ENCODE results near the gene TACC3.

The TACC3 gene

DNA sequence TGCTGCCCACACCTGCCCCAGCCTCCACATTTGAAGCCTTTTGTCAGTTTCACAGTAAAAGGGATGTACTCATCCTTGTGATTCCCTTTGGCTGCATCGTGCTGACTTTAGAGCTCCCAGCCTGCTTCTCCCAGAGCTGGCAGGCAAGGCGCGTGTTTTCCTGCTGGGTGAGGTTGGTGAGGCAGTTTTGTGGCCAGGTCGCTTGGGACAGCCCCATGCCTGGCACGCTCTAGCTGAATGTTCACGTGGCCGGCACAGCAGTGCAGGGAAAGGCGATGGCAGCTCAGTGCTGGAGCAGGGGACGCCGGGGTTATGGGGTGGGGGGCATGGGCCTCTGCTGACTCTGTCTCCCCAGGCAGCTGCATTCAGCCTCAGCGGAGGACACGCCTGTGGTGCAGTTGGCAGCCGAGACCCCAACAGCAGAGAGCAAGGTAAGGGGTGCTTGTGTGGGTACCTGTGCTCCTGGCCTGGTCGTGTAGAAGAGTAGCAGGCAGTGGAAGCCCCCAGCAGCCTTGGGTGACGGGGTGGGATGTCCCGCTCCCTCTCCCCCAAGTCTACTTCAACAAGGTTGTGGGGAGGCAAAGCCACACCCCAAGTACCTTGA lies 9.3 kb downstream of the TACC3 start:
- Histone ChIP-seq H3K27me3 (replicated peaks in 2 of 5; ENCODE audit: control insufficient read depth in 4 of 5, insufficient read depth in 5 of 5, low read length in 4 of 5) (no peaks in the 10 kb centered on the region), H3K36me3 (ENCODE audit: control insufficient read depth in 4 of 4, insufficient read depth in 4 of 4, low read length in 3 of 4) (peaks cover 24 to 85% (median 63%) of the 10 kb centered on the region in 4 experiments), H3K27ac (ENCODE audit: insufficient read depth in 1 of 2, low read depth in 1 of 2, low read length in 2 of 2, poor library complexity in 1 of 2, severe bottlenecking in 2 of 2) (no peak overlapping the region), H3K4me3 (ENCODE audit: control insufficient read depth in 1 of 7, extremely low read depth in 1 of 7, insufficient read depth in 4 of 7, low read depth in 2 of 7, low read length in 6 of 7) (no peak overlapping the region), H3K4me1 (ENCODE audit: control extremely low read depth in 1 of 4, control insufficient read depth in 4 of 4, insufficient read depth in 4 of 4, low read length in 3 of 4) (peaks cover 5 to 42% (median 36%) of the 10 kb centered on the region in 4 experiments), H3K9me3 (ENCODE audit: control extremely low read depth in 1 of 5, control insufficient read depth in 4 of 5, insufficient read depth in 2 of 5, low read depth in 1 of 5, low read length in 4 of 5) (peaks cover 0 to 3% (median under 1%) of the 10 kb centered on the region in 5 experiments)
- ChIA-PET CTCF (interaction anchor here (0.6 to 18.1 kb wide), 6 partner anchors 8 to 29 kb away, joined by 3 to 705 read pairs (median 18); partner anchors contain the start of gene SLBP), POLR2A (interaction anchor here (0.7 to 1.8 kb wide), 3 partner anchors 10 to 110 kb away, joined by 3 to 4 read pairs (median 4); partner anchors contain the start of genes TACC3 and TMEM129)
- DNase-seq, result no peak
- WGBS (ENCODE audit: insufficient coverage), result 91% methylated on average over 12 of the region's 16 CpGs

GRCh38 chr4:1731180-1731579 lies 9.9 kb downstream of the TACC3 start:
- Histone ChIP-seq H3K27ac (ENCODE audit: insufficient read depth in 1 of 2, low read depth in 1 of 2, low read length in 2 of 2, poor library complexity in 1 of 2, severe bottlenecking in 2 of 2) (no peak overlapping the region), H3K9me3 (ENCODE audit: control extremely low read depth in 1 of 5, control insufficient read depth in 4 of 5, insufficient read depth in 2 of 5, low read depth in 1 of 5, low read length in 4 of 5) (peaks cover 0 to 4% (median 2%) of the 10 kb centered on the region in 5 experiments), H3K27me3 (replicated peaks in 2 of 5; ENCODE audit: control insufficient read depth in 4 of 5, insufficient read depth in 5 of 5, low read length in 4 of 5) (no peaks in the 10 kb centered on the region), H3K36me3 (ENCODE audit: control insufficient read depth in 4 of 4, insufficient read depth in 4 of 4, low read length in 3 of 4) (peaks cover 27 to 84% (median 67%) of the 10 kb centered on the region in 4 experiments), H3K4me1 (ENCODE audit: control extremely low read depth in 1 of 4, control insufficient read depth in 4 of 4, insufficient read depth in 4 of 4, low read length in 3 of 4) (peaks cover 5 to 37% (median 31%) of the 10 kb centered on the region in 4 experiments), H3K4me3 (ENCODE audit: control insufficient read depth in 1 of 7, extremely low read depth in 1 of 7, insufficient read depth in 4 of 7, low read depth in 2 of 7, low read length in 6 of 7) (no peak overlapping the region)
- ChIA-PET CTCF (interaction anchor here (0.8 to 18.1 kb wide), 4 partner anchors 8 to 29 kb away, joined by 5 to 705 read pairs (median 34); partner anchors contain the start of gene SLBP), POLR2A (interaction anchor here (0.7 to 1.8 kb wide), 2 partner anchors 10 to 38 kb away, joined by 4 read pairs; partner anchors contain the start of genes TACC3 and TMEM129)
- over 99% methylated on average over 10 of the region's 10 CpGs for WGBS (ENCODE audit: insufficient coverage)
- DNase-seq, result no peak

- peaks cover 39 to 91% (median 78%) of the 10 kb centered on the region in 4 experiments for H3K36me3 ChIP-seq (ENCODE audit: control insufficient read depth in 4 of 4, insufficient read depth in 4 of 4, low read length in 3 of 4)
- H3K4me3 ChIP-seq (ENCODE audit: control insufficient read depth in 1 of 7, extremely low read depth in 1 of 7, insufficient read depth in 4 of 7, low read depth in 2 of 7, low read length in 6 of 7), result no peak overlapping the region
- H3K27me3 ChIP-seq (replicated peaks in 2 of 5; ENCODE audit: control insufficient read depth in 4 of 5, insufficient read depth in 5 of 5, low read length in 4 of 5), result no peaks in the 10 kb centered on the region
- H3K9me3 ChIP-seq (ENCODE audit: control extremely low read depth in 1 of 5, control insufficient read depth in 4 of 5, insufficient read depth in 2 of 5, low read depth in 1 of 5, low read length in 4 of 5), result peaks cover 0 to 19% (median 16%) of the 10 kb centered on the region in 5 experiments
- ChIA-PET POLR2A (no interaction called here), CTCF (interaction anchor here (0.8 to 18.1 kb wide), 5 partner anchors 9 to 76 kb away, joined by 3 to 705 read pairs (median 4); partner anchors contain the start of gene SLBP)
- no peak overlapping the region for H3K27ac ChIP-seq (ENCODE audit: insufficient read depth in 1 of 2, low read depth in 1 of 2, low read length in 2 of 2, poor library complexity in 1 of 2, severe bottlenecking in 2 of 2)
- WGBS (ENCODE audit: insufficient coverage), result 97% methylated on average over 10 of the region's 10 CpGs
- peaks cover 0 to 20% (median 13%) of the 10 kb centered on the region in 4 experiments for H3K4me1 ChIP-seq (ENCODE audit: control extremely low read depth in 1 of 4, control insufficient read depth in 4 of 4, insufficient read depth in 4 of 4, low read length in 3 of 4)
- no peak for DNase-seq
Observed at GRCh38 chr4:1732911-1733310, 11.6 kb downstream of the TACC3 start.

DNA sequence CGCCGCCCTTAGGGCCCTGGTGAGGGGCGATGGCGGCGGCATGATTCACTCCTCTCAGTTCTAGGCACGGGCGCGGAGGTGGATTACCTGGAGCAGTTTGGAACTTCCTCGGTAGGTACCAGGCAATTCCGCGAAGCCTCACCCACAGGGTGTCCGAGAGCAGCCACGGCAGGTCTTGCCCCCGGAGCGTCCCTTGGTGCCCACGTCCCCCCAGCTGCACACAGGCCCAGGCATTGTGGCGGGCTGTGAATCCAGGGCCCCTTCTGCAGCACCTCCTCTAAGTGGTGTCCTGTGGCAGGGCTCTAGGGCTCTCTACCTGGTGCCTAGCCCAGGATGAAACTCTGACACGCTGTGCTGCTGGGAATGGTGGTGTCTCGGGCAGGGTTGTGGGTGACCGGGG lies 13.9 kb downstream of the TACC3 start:
- DNase-seq, result no peak
- Histone ChIP-seq H3K27ac (ENCODE audit: insufficient read depth in 1 of 2, low read depth in 1 of 2, low read length in 2 of 2, poor library complexity in 1 of 2, severe bottlenecking in 2 of 2) (no peak overlapping the region), H3K27me3 (replicated peaks in 2 of 5; ENCODE audit: control insufficient read depth in 4 of 5, insufficient read depth in 5 of 5, low read length in 4 of 5) (no peaks in the 10 kb centered on the region), H3K36me3 (ENCODE audit: control insufficient read depth in 4 of 4, insufficient read depth in 4 of 4, low read length in 3 of 4) (peaks cover 39 to 94% (median 81%) of the 10 kb centered on the region in 4 experiments), H3K4me3 (ENCODE audit: control insufficient read depth in 1 of 7, extremely low read depth in 1 of 7, insufficient read depth in 4 of 7, low read depth in 2 of 7, low read length in 6 of 7) (no peak overlapping the region), H3K4me1 (ENCODE audit: control extremely low read depth in 1 of 4, control insufficient read depth in 4 of 4, insufficient read depth in 4 of 4, low read length in 3 of 4) (peaks cover 0 to 3% (median 0%) of the 10 kb centered on the region in 4 experiments), H3K9me3 (ENCODE audit: control extremely low read depth in 1 of 5, control insufficient read depth in 4 of 5, insufficient read depth in 2 of 5, low read depth in 1 of 5, low read length in 4 of 5) (peaks cover 0 to 26% (median 24%) of the 10 kb centered on the region in 5 experiments)
- CTCF ChIA-PET, result interaction anchor here (2.7 to 18.1 kb wide), 2 partner anchors 11 to 33 kb away, joined by 9 to 705 read pairs; partner anchors contain the start of gene SLBP
- POLR2A ChIA-PET, result interaction anchor here (1.7 kb wide), 1 partner anchor 8 kb away, joined by 3 read pairs; no protein-coding TSS in a partner anchor
- WGBS (ENCODE audit: insufficient coverage), result 94% methylated on average over 20 of the region's 20 CpGs

DNA sequence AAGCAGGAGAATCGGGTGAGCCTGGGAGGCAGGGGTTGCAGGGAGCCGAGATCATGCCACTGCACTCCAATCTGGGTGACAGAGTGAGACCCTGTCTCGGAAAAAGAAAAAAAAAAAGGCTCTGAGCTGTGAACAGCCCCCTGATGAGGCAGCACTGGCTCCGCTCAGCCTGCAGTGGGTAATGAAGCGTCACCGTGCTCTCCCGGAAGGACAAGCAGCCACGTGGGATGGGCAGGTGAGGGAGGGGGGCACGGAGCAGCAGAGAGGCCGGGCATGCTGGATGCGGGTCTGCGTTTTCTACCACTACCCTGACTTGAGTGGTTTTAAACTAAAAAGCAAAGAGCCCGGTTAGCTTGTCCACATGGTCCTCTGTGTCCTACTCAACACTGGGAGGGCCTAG lies 15.5 kb downstream of the TACC3 start:
- no peaks in the 10 kb centered on the region for H3K4me1 ChIP-seq (ENCODE audit: control extremely low read depth in 1 of 4, control insufficient read depth in 4 of 4, insufficient read depth in 4 of 4, low read length in 3 of 4)
- 90% methylated on average over 13 of the region's 13 CpGs for WGBS (ENCODE audit: insufficient coverage)
- CTCF ChIA-PET, result interaction anchor here (0.6 to 2.4 kb wide), 5 partner anchors 9 to 44 kb away, joined by 3 to 7 read pairs (median 4); no protein-coding TSS in a partner anchor
- H3K9me3 ChIP-seq (ENCODE audit: control extremely low read depth in 1 of 5, control insufficient read depth in 4 of 5, insufficient read depth in 2 of 5, low read depth in 1 of 5, low read length in 4 of 5), result peaks cover 0 to 26% (median 24%) of the 10 kb centered on the region in 5 experiments
- no peaks in the 10 kb centered on the region for H3K27me3 ChIP-seq (replicated peaks in 2 of 5; ENCODE audit: control insufficient read depth in 4 of 5, insufficient read depth in 5 of 5, low read length in 4 of 5)
- H3K4me3 ChIP-seq (ENCODE audit: control insufficient read depth in 1 of 7, extremely low read depth in 1 of 7, insufficient read depth in 4 of 7, low read depth in 2 of 7, low read length in 6 of 7), result no peak overlapping the region
- no peak overlapping the region for H3K27ac ChIP-seq (ENCODE audit: insufficient read depth in 1 of 2, low read depth in 1 of 2, low read length in 2 of 2, poor library complexity in 1 of 2, severe bottlenecking in 2 of 2)
- POLR2A ChIA-PET, result interaction anchor here (1.7 kb wide), 1 partner anchor 10 kb away, joined by 3 read pairs; no protein-coding TSS in a partner anchor
- DNase-seq, result no peak
- peaks cover 32 to 95% (median 85%) of the 10 kb centered on the region in 4 experiments for H3K36me3 ChIP-seq (ENCODE audit: control insufficient read depth in 4 of 4, insufficient read depth in 4 of 4, low read length in 3 of 4)

DNA sequence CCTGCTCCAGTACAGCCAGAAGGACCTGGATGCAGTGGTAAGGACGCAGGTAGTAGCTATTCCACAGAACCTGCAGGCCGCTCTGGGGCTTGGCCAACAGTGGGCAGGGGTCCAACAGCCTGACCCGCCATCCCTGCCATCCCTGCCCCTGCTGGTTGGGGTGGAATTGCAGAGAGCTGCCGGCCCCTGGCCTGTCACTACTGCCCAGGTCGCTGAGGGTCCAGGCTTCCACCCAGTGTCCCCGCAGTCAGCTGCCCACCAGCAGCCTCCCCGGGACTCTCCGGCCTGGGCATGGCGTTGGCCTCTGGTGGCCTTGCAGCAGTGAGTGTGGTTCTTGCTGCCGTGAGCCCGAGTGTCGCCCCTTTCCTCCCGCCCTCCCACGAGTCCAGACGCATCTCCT lies 16.3 kb downstream of the TACC3 start:
- H3K4me3 ChIP-seq (ENCODE audit: control insufficient read depth in 1 of 7, extremely low read depth in 1 of 7, insufficient read depth in 4 of 7, low read depth in 2 of 7, low read length in 6 of 7), result no peak overlapping the region
- ChIA-PET CTCF (interaction anchor here (0.6 to 2.4 kb wide), 5 partner anchors 9 to 46 kb away, joined by 3 to 7 read pairs (median 5); no protein-coding TSS in a partner anchor), POLR2A (no interaction called here)
- no peaks in the 10 kb centered on the region for H3K27me3 ChIP-seq (replicated peaks in 2 of 5; ENCODE audit: control insufficient read depth in 4 of 5, insufficient read depth in 5 of 5, low read length in 4 of 5)
- WGBS (ENCODE audit: insufficient coverage), result 98% methylated on average over 15 of the region's 15 CpGs
- DNase-seq, result no peak
- H3K27ac ChIP-seq (ENCODE audit: insufficient read depth in 1 of 2, low read depth in 1 of 2, low read length in 2 of 2, poor library complexity in 1 of 2, severe bottlenecking in 2 of 2), result no peak overlapping the region
- no peaks in the 10 kb centered on the region for H3K4me1 ChIP-seq (ENCODE audit: control extremely low read depth in 1 of 4, control insufficient read depth in 4 of 4, insufficient read depth in 4 of 4, low read length in 3 of 4)
- peaks cover 0 to 26% (median 24%) of the 10 kb centered on the region in 5 experiments for H3K9me3 ChIP-seq (ENCODE audit: control extremely low read depth in 1 of 5, control insufficient read depth in 4 of 5, insufficient read depth in 2 of 5, low read depth in 1 of 5, low read length in 4 of 5)
- peaks cover 28 to 97% (median 84%) of the 10 kb centered on the region in 4 experiments for H3K36me3 ChIP-seq (ENCODE audit: control insufficient read depth in 4 of 4, insufficient read depth in 4 of 4, low read length in 3 of 4)
